ENCODE measurements around the gene AP2A2. TPM values are rescaled to one million over a fixed set of nuclear protein-coding genes. Genes with fewer than 3 reads are reported as not detected.
A peak's percentile ranks its signal among the peaks of the same experiment; 100 is the strongest.

The AP2A2 gene
- total RNA-seq, 1 donor from 2014 or later, result 69.7 TPM

- no peaks in the 10 kb centered on the region for H3K9me3 Mint-ChIP-seq (ENCODE audit: low read depth)
- no peaks in the 10 kb centered on the region for H3K36me3 Mint-ChIP-seq (ENCODE audit: low read depth)
- H3K4me3 Mint-ChIP-seq (ENCODE audit: unreplicated experiment), result no peak overlapping the region
- peaks cover 48% of the 10 kb centered on the region for H3K4me1 Mint-ChIP-seq (ENCODE audit: low read depth)
- no peak overlapping the region for H3K27ac Mint-ChIP-seq (ENCODE audit: unreplicated experiment)
- DNase-seq (ENCODE audit: low spot score), result peak; percentile 15
- no peak for TF ChIP-seq CTCF (IDR thresholded peaks at IDR 0.05)
- no peaks in the 10 kb centered on the region for H3K27me3 Mint-ChIP-seq (ENCODE audit: low read depth)
Measured at GRCh38 chr11:936199-936598, 10.5 kb downstream of the AP2A2 start.

GRCh38 chr11:937841-938261 is 12.2 kb downstream of the AP2A2 start:
- Mint-ChIP-seq H3K27ac (ENCODE audit: unreplicated experiment) (no peak overlapping the region), H3K4me3 (ENCODE audit: unreplicated experiment) (no peak overlapping the region), H3K27me3 (ENCODE audit: low read depth) (no peaks in the 10 kb centered on the region), H3K36me3 (ENCODE audit: low read depth) (no peaks in the 10 kb centered on the region), H3K4me1 (ENCODE audit: low read depth) (peaks cover 44% of the 10 kb centered on the region), H3K9me3 (ENCODE audit: low read depth) (no peaks in the 10 kb centered on the region)
- peak; percentile 30 for DNase-seq (ENCODE audit: low spot score)
- TF ChIP-seq CTCF (IDR thresholded peaks at IDR 0.05), result no peak

- TF ChIP-seq CTCF (IDR thresholded peaks at IDR 0.05), result no peak
- H3K9me3 Mint-ChIP-seq (ENCODE audit: low read depth), result no peaks in the 10 kb centered on the region
- H3K36me3 Mint-ChIP-seq (ENCODE audit: low read depth), result peaks cover 3% of the 10 kb centered on the region
- no peak overlapping the region for H3K27ac Mint-ChIP-seq (ENCODE audit: unreplicated experiment)
- peaks cover 55% of the 10 kb centered on the region for H3K4me1 Mint-ChIP-seq (ENCODE audit: low read depth)
- no peaks in the 10 kb centered on the region for H3K27me3 Mint-ChIP-seq (ENCODE audit: low read depth)
- DNase-seq (ENCODE audit: low spot score), result no peak
- no peak overlapping the region for H3K4me3 Mint-ChIP-seq (ENCODE audit: unreplicated experiment)
Measured at GRCh38 chr11:940496-941135, 14.9 kb downstream of the AP2A2 start.

DNA sequence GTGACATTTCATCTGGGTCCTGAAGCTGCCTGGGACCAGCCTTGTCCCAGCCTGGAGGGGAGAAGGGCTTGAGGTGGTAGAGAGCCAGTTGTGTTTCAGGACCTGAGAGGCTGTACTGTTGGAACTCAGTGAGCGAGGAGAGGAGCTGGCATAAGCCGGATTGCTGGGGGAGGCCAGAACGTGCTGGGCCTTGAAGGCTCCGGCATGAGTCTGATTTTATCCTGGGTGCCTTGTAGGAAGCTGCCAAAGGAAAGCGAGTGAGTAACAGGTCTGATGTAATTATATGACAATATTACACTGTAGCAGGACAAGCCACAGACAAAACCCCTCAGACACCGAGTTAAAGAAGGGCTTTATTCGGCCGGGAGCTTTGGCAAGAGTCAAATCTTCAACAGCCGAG is 17.2 kb downstream of the AP2A2 start:
- TF ChIP-seq CTCF (IDR thresholded peaks at IDR 0.05), result no peak
- Mint-ChIP-seq H3K27ac (ENCODE audit: unreplicated experiment) (peak overlapping the region; percentile 94), H3K4me3 (ENCODE audit: unreplicated experiment) (peak overlapping the region; percentile 47), H3K36me3 (ENCODE audit: low read depth) (peaks cover 4% of the 10 kb centered on the region), H3K9me3 (ENCODE audit: low read depth) (no peaks in the 10 kb centered on the region), H3K27me3 (ENCODE audit: low read depth) (no peaks in the 10 kb centered on the region), H3K4me1 (ENCODE audit: low read depth) (peaks cover 59% of the 10 kb centered on the region)
- DNase-seq (ENCODE audit: low spot score), result no peak

- Mint-ChIP-seq H3K36me3 (ENCODE audit: low read depth) (peaks cover 11% of the 10 kb centered on the region), H3K27me3 (ENCODE audit: low read depth) (no peaks in the 10 kb centered on the region)
Measured at GRCh38 chr11:944711-945470, 19.2 kb downstream of the AP2A2 start.

More at GRCh38 chr11:944711-945470, 19.2 kb downstream of the AP2A2 start:
- Mint-ChIP-seq H3K4me1 (ENCODE audit: low read depth) (peaks cover 54% of the 10 kb centered on the region), H3K27ac (ENCODE audit: unreplicated experiment) (peak overlapping the region; percentile 94), H3K9me3 (ENCODE audit: low read depth) (peaks cover 3% of the 10 kb centered on the region), H3K4me3 (ENCODE audit: unreplicated experiment) (no peak overlapping the region)
- TF ChIP-seq CTCF (IDR thresholded peaks at IDR 0.05), result peak; percentile 53
- DNase-seq (ENCODE audit: low spot score), result no peak

All from chondrocyte (in vitro differentiated cells).